Measurements from ENCODE around the gene EPS8L3.

DNA sequence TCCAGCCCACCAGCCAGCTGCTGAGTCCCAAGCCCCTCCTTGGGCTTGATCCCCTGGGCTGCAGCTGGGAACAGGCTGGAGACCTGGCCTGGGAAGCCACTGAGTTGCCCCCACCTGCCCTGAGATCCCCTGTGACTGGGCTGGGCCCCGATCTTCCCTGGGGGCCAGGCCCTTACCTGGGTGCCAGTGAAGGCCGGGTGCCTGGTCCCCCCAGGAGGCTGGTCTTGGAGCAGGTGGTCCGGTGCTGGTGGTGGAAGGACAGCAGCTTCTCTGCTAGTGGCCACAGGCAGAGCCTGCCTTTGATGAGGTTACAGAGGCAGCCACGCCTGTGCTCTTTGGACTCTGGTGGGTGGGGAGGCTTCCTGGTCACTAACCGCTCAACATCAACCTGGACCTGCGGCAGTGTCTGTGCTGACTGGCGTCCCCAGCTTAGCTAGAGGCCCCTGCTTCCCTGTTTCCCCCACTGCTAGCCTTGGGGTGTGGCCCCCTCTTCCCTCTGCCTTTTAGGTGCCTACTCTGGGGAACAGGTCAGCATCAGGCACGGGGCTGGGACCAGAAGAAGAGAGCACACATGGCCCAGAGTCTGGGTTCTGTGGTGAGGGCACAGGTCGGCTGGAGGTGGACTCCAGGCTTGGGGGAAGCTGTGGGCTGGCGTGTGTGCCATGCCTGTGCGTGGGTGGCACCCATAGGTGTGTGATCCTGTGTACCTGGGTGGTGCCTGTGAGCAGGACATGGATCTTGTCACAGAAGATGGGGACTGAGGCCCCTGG is at the start of gene EPS8L3:
- TF ChIP-seq, protein P1, sequence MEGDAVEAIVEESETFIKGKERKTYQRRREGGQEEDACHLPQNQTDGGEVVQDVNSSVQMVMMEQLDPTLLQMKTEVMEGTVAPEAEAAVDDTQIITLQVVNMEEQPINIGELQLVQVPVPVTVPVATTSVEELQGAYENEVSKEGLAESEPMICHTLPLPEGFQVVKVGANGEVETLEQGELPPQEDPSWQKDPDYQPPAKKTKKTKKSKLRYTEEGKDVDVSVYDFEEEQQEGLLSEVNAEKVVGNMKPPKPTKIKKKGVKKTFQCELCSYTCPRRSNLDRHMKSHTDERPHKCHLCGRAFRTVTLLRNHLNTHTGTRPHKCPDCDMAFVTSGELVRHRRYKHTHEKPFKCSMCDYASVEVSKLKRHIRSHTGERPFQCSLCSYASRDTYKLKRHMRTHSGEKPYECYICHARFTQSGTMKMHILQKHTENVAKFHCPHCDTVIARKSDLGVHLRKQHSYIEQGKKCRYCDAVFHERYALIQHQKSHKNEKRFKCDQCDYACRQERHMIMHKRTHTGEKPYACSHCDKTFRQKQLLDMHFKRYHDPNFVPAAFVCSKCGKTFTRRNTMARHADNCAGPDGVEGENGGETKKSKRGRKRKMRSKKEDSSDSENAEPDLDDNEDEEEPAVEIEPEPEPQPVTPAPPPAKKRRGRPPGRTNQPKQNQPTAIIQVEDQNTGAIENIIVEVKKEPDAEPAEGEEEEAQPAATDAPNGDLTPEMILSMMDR (IDR thresholded peaks at IDR 0.05), result no peak
- no peak for TF ChIP-seq POLR2A (IDR thresholded peaks at IDR 0.05)

Data from heart left ventricle (tissue), 13 donors.